ENCODE measurements around the gene IKZF1. TPM values are rescaled to one million over a fixed set of nuclear protein-coding genes. Genes with fewer than 3 reads are reported as not detected.

Gene IKZF1
- total RNA-seq, 1 donor from 2014 or later, result 2.0 TPM

DNA sequence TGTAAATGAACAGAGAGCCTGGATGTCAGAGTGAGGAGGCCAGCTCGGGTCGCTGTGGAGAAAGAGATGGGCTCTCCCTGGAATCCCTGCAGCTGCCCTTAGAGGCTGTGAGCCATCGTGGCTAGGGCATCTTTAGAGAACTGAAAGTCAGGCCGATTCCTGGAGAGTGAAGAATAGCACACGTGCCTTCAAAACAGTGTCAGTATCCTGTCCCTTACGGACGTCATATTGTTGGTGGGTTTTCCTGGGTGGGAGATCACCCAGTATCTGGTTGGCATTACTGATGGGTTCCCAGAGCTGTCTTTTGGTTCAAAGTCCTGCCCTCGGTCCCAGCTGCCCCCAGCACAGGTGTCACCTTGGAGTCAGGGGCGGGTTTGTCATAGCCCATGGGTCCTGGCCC, 25.3 kb downstream of the IKZF1 start:
- H3K27ac Mint-ChIP-seq, result no peak overlapping the region
- no peak for TF ChIP-seq CTCF (conservative IDR thresholded peaks at IDR 0.05)
- H3K36me3 Mint-ChIP-seq, result no peaks in the 10 kb centered on the region
- no peaks in the 10 kb centered on the region for H3K9me3 Mint-ChIP-seq
- H3K4me3 Mint-ChIP-seq, result no peak overlapping the region
- DNase-seq (ENCODE audit: extremely low spot score, unreplicated experiment), result no peak
- peaks cover 10% of the 10 kb centered on the region for H3K27me3 Mint-ChIP-seq
- H3K4me1 Mint-ChIP-seq (ENCODE audit: unreplicated experiment), result peaks cover 7% of the 10 kb centered on the region

DNA sequence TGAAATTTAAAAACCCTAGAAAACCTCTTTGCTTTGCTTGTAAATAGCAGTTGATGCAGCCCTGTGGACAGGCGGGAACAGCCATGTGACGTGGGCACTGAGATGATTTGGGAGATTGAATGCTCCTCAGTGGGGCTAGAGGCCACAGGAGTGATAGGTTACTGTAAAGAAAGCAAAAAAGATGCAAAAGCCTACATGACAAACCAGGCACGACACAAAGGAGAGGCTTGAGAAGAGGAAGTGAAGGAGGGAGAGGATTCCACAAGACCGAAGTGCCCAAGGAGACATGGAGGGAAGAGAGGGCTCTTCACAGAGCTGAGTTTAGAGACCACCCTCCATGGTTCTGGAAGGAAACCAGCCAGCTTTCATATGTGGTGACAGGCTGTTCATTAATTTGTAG, 25.7 kb downstream of the IKZF1 start:
- peaks cover 10% of the 10 kb centered on the region for H3K27me3 Mint-ChIP-seq

DNA sequence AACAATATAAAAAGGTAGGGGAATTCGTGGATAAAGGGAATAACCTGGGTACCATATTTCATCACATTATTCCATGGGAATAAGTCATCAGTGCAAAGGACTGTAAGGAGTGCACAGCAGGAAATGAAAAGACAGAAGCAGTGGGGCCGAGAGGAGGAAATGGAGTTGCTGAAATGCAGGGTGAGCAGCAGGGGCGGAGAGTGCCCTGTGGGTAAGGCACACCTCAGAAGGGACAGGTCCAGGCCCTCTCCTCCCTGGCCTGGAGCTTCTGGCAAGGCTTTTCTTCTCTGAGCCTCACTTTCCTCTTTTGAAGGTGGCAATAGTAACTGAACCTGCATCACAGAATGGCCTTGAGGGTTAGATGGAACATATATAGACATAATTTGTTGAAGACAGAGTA, 26.2 kb downstream of the IKZF1 start:
- no peak for TF ChIP-seq CTCF (conservative IDR thresholded peaks at IDR 0.05)
- Mint-ChIP-seq H3K36me3 (no peaks in the 10 kb centered on the region), H3K4me1 (ENCODE audit: unreplicated experiment) (peaks cover 7% of the 10 kb centered on the region), H3K27me3 (peaks cover 10% of the 10 kb centered on the region), H3K27ac (no peak overlapping the region), H3K4me3 (no peak overlapping the region), H3K9me3 (no peaks in the 10 kb centered on the region)
- no peak for DNase-seq (ENCODE audit: extremely low spot score, unreplicated experiment)

More for the DNA sequence above, 25.7 kb downstream of the IKZF1 start:
- H3K27ac Mint-ChIP-seq, result no peak overlapping the region
- DNase-seq (ENCODE audit: extremely low spot score, unreplicated experiment), result no peak
- no peak for TF ChIP-seq CTCF (conservative IDR thresholded peaks at IDR 0.05)
- H3K4me3 Mint-ChIP-seq, result no peak overlapping the region
- no peaks in the 10 kb centered on the region for H3K36me3 Mint-ChIP-seq
- peaks cover 7% of the 10 kb centered on the region for H3K4me1 Mint-ChIP-seq (ENCODE audit: unreplicated experiment)
- H3K9me3 Mint-ChIP-seq, result no peaks in the 10 kb centered on the region

DNA sequence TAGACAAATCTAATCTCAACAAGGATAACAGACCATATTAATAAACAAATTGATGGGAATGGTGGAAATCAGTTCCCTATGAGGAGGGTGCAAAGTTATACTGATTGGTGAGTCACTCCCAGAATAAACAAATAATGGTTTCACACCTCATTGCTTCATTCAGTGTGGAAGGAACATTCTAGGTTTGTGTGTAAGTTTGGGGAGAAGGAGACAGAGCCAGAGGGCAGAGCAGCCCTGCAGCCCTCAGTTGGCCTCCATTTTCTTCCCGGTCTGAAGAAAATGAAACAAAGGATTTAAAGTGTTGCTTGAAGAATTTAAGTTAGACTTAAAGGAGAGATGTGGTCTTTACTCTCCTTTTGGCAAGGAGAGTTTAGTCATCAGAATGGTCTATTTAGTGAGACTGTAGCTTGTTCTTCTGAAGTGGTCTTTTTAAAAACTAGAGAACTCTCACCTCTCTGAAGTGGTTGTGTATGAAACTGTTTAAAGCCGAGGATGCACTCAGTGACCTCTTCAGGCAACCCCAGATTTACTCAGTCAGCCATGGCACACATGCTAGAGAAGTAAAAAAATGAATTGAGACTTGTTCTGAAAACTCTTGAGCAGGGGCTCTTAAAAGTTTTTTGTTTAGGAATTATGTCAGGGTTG, 27.2 kb downstream of the IKZF1 start:
- H3K4me1 Mint-ChIP-seq (ENCODE audit: unreplicated experiment), result peaks cover 7% of the 10 kb centered on the region
- H3K9me3 Mint-ChIP-seq, result no peaks in the 10 kb centered on the region
- no peak overlapping the region for H3K4me3 Mint-ChIP-seq
- H3K36me3 Mint-ChIP-seq, result no peaks in the 10 kb centered on the region
- H3K27ac Mint-ChIP-seq, result no peak overlapping the region
- TF ChIP-seq CTCF (conservative IDR thresholded peaks at IDR 0.05), result no peak
- peaks cover 11% of the 10 kb centered on the region for H3K27me3 Mint-ChIP-seq
- no peak for DNase-seq (ENCODE audit: extremely low spot score, unreplicated experiment)

DNA sequence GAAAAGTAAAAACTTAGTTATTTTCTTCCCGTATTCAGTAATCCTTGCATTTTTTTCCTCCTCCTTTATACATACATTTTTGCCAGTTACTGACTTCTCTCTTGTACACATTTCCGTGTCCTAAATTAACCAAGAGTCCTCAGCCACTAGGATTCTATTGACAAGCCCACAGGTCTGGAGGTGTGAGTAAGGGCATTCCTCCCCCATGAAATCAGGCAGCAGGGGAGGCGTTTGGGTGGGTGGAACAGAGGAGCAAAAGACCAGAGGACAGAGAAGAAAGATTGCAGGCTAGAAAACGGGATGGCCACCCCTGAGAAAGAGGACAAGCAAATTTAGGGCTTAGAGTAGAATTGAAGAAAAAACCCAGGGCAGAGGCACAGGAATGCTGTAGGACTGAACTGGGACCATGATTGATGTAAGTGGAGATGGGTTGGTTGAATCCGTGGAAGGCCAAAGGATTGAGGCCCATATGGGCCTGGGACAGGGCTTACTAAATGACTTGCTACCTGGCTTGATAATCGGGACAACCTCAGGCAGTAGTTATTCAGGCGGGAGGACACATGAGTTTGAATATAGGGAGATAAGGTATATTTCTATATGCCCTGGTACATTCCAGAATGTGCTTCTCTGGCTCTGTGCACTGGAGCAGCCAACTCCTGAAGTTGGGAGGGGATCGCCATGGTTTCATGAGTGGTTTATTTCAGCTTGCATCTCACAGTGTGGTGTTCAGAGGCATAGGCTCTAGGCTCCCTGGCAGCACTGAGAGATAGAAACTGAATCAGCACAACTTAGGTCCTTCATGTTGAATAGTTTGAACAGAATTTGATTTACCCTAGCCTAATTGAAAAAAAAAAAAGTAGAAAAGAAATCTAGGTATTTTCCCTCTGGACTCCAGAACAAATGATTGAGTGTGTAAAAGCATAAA, 28.0 kb downstream of the IKZF1 start:
- Mint-ChIP-seq H3K4me1 (ENCODE audit: unreplicated experiment) (peaks cover 7% of the 10 kb centered on the region), H3K9me3 (no peaks in the 10 kb centered on the region), H3K27me3 (peaks cover 14% of the 10 kb centered on the region), H3K4me3 (no peak overlapping the region), H3K36me3 (no peaks in the 10 kb centered on the region), H3K27ac (no peak overlapping the region)
- DNase-seq (ENCODE audit: extremely low spot score, unreplicated experiment), result no peak
- TF ChIP-seq CTCF (conservative IDR thresholded peaks at IDR 0.05), result no peak

All from type B pancreatic cell (in vitro differentiated cells).